Islet precursor cell (in vitro differentiated cells): ENCODE measurements around the gene EXOC3.

ENCODE experiments used
- DNase-seq: peaks from one replicate; pipeline ENCODE4 v3.0.0-alpha.2; 2018

Gene EXOC3

GRCh38 chr5:440401-441201 lies 2.4 kb upstream of the EXOC3 start:
- DNase-seq: no peak

GRCh38 chr5:441996-442334 lies 1.0 kb upstream of the EXOC3 start:
- DNase-seq: no peak

- peak; percentile 49 for DNase-seq
Measured at GRCh38 chr5:443239-444151, 519 bp downstream of the EXOC3 start.

DNA sequence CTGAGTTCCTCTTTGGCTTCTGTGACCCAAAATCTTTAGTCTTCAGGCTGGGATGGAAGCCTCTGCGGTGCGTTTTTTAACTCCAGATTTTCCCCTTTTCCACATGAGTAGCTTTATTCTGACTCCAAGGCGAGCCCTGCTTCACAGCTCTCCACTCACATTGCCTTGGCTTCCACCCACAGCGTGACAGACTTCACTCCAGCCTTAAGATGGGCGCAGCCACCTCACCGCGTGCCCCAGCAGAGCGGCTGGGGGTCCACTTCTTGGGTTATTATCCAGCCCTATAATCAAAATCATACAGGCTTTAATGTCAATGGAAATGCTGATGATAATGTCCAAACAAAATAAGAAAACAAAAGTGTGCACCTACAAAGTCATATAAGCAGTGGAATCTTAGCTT lies 1.2 kb downstream of the EXOC3 start:
- no peak for DNase-seq

DNA sequence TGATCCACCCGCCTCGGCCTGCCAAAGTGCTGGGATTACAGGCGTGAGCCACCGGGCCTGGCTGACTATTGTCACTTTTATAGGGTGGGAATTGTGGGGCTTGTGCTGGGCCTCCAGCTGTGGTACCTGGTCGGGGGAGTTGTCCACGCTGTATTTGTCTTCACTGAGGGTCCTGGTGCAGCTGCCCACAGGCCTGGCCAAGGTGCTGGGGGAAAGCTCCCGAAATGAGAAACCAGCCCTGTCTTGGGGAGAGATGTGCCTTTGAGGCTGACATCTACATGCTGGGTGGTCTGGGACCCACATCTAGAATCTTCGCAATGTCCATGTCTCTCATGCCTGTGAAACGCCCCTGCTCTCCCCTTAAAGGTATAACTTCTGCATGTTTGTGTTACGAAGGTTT lies 2.6 kb downstream of the EXOC3 start:
- DNase-seq: no peak

DNA sequence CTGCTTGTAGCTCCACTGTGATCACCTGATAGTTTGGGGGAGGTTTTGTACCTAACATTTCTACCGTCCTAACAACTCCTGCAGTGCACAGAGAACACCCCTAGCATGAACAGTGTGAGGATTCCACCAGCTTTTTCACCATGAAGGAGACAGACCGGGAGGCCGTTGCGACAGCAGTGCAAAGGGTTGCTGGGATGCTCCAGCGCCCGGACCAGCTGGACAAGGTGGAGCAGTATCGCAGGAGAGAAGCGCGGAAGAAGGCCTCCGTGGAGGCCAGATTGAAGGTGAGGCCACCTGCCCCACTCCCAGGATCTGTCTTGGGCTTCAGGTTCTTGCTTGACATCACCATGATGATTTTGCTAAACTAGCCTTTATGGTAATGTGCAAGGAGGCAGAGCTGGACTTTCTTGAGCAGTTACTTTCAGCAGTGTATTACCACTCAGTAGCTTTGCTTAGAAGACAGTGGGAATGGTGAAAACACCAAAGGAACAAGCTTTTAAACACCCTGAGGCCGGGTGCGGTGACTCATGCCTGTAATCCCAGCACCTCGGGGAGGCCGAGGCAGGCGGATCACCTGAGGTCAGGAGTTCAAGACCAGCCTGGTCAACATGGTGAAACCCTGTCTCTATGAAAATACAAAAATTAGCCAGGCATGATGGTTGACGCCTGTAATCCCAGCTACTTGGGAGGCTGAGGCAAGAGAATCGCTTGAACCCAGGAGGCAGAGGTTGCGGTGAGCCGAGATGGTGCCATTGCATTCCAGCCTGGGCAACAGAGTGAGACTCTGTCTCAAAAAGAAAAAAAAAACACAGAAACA lies 3.3 kb downstream of the EXOC3 start:
- no peak for DNase-seq

GRCh38 chr5:446883-447263 lies 3.9 kb downstream of the EXOC3 start:
- DNase-seq: peak; percentile 42

DNA sequence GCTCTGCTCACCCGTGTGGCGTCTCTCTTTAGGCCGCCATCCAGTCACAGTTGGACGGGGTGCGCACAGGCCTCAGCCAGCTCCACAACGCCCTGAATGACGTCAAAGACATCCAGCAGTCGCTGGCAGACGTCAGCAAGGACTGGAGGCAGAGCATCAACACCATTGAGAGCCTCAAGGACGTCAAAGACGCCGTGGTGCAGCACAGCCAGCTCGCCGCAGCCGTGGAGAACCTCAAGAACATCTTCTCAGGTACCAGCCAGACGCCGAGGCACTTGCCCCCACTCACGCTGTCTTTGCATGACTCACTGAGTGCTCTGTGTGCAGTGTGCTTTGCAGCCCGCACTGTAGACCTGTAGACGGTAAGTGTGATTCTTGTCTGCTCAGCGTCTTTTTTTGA lies 4.5 kb downstream of the EXOC3 start:
- DNase-seq: peak; percentile 49

GRCh38 chr5:448061-448765 lies 5.2 kb downstream of the EXOC3 start:
- DNase-seq: no peak

GRCh38 chr5:448766-449090 lies 5.8 kb downstream of the EXOC3 start:
- no peak for DNase-seq

- no peak for DNase-seq
Measured at GRCh38 chr5:449151-449550, 6.2 kb downstream of the EXOC3 start.

DNA sequence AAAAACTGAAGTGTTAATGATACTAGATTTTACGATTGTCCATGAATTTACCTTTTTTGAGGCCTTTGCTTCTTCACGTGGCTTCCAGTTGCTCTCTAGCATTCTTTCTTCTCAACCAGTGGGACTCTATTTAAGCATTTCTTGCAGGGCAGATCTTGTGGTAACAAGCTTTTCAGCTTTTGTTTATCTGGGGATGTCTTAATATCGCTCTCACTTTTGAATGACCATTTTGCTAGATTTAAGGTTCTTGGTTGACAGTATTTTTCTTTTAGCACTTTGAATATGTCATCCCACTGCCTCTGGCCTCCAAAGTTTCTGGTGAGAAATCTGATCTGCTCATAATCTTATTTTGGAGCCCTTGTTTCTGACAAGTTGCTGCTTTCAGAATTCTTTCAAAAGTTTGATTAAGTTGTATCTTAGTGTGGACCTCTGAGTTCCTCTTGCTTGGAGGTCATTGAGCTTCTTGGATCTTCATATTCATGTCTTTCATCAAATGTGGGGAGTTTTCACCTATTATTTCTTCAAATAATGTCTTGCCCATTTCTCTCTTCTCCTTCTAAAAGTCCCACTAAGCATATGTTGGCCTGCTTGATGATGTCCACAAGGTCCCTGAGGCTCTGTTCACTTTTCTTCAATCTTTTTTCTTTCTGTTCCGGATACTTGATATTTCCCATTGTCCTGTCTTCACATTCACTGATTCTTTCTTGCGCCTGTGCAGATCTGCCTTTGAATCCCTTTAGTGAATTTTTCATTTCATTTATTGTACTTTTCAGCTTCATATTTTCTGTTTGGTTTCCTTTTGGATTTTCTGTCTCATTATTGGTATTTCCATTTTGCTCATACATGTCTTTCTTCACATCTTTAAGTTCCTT lies 8.8 kb downstream of the EXOC3 start:
- no peak for DNase-seq

- peak; percentile 43 for DNase-seq
Measured at GRCh38 chr5:452978-453710, 10.2 kb downstream of the EXOC3 start.

DNA sequence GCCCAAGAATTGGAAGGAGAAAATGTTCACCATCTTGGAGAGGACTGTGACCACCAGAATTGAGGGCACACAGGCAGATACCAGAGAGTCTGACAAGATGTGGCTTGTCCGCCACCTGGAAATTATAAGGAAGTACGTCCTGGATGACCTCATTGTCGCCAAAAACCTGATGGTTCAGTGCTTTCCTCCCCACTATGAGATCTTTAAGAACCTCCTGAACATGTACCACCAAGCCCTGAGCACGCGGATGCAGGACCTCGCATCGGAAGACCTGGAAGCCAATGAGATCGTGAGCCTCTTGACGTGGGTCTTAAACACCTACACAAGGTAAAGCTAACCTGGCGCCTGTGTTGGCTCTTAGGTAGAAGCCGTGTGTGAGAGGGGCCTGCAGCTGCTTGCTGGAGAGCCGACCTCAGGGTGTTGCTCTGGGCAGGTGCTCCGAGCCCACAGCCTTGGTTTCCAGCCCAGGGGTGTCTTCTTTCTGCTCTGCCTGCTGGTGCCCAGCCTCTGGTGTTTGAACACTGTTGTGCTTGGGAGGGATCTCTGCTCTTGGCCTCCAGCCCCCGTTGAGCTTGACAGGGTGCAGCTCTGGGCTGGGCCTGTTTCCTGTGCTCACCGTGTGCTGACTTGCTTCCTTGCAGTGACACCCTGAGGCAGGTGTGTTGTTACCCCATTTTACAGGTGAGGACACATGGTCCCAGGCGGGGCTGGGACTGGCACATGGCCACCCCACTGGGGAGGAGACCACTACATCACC lies 10.9 kb downstream of the EXOC3 start:
- no peak for DNase-seq

DNA sequence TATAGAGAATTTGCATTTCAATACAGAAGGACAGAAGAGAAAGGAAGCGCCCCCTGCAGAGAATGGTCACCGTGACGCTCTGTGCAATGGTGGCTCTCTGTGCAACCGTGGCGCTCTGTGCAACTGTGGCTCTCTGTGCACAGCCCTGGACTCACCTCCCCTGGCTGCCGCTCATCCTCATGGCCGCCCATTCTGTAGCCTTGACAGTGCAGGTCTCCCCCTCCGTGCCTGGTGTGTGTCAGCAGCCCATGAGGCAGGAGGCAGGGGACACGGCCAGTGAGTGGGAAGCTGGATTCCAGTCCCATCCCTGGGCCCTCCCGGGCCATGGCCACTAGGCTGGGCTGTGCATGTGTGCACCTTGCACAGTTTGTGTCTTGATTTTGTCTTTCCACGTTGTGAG lies 12.0 kb downstream of the EXOC3 start:
- no peak for DNase-seq

DNA sequence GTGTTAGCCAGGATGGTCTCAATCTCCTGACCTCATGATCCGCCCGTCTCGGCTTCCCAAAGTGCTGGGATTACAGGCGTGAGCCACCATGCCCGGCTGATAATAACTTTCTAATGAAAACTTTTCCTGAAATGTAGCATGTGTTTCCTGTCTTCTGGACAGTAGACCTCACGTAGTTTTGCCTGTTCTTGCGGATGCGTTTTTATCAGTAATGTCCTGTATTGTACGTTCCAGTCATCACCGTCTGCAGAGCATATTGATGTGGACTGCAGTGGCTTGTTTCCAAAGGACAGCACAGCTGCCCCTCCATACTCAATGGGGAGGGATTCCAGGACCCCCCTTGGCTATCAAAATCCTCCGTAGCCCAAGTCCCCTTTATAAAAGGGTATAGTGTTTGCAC lies 12.8 kb downstream of the EXOC3 start:
- DNase-seq: no peak

DNA sequence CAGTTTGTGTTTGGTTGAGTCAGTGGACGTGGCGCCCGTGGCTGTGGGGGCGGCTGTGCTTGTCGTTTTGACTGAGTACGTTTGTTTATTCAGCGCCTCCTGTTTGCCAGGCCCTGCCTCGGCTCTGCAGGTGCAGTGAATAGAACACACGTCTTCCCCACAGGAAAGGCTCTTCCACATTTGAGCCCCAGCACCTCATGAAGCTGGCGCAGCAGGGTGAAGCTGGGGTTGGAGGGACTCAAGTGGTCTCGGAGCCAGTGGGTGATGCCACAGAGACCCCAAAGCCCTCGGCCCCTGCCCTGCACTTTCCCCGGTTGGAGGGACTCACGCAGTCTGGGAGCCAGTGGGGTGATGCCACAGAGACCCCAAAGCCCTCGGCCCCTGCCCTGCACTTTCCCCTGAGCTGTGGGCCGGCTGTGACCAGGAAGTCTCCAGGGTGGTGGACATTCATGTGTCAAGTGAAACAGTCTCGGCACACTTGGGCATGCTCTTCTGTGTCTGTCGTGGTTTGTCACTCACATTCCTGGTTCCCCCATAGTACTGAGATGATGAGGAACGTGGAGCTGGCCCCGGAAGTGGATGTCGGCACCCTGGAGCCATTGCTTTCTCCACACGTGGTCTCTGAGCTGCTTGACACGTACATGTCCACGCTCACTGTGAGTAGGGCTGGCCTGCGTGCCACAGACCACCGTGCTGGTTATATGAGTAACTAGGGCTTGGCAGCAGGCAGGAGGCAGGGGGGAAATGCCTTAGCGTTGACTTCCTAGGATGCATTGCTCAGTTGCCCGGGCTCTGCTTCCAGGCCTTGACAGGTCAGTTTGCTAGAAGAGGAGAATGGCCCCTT lies 13.6 kb downstream of the EXOC3 start:
- peak; percentile 43 for DNase-seq

- DNase-seq: peak; percentile 47
Measured at GRCh38 chr5:457195-457961, 14.4 kb downstream of the EXOC3 start.
